Umbilical cord (tissue), 2 donors: ENCODE results near the gene UPK3BL2. TPM values are rescaled to one million over a fixed set of nuclear protein-coding genes. Genes with fewer than 3 reads are reported as not detected.
"Not testable (repeated sequence)": the region's sequence is repeated elsewhere in the genome, so short reads cannot be mapped to it uniquely, and the experiment has no call there.

ENCODE experiments used
- DNase-seq: peaks from one replicate; pipeline ENCODE4 v3.0.0-alpha.2; 2015; ENCODE audit warnings: low spot score
- total RNA-seq: library from RNA; depleted of rRNA; stranded (reverse); fragments of >200 nt; gene quantifications from one replicate; pipeline ENCODE4 v1.2.3, GENCODE V29; 2014; ENCODE audit warnings: low replicate concordance; ENCODE audit not compliant: insufficient read depth

Gene UPK3BL2
- total RNA-seq, 1 donor from 2014 or later, result 21.9 TPM

GRCh38 chr7:102531583-102531982 lies 11.9 kb downstream of the UPK3BL2 start:
- not testable (repeated sequence) for DNase-seq

- DNase-seq, result not testable (repeated sequence)
Observed at GRCh38 chr7:102527822-102528793, 15.4 kb downstream of the UPK3BL2 start.

- not testable (repeated sequence) for DNase-seq
Observed at GRCh38 chr7:102527182-102527581, 16.3 kb downstream of the UPK3BL2 start.

- not testable (repeated sequence) for DNase-seq
Observed at GRCh38 chr7:102524803-102525202, 18.7 kb downstream of the UPK3BL2 start.

GRCh38 chr7:102520797-102521196 lies 22.7 kb downstream of the UPK3BL2 start:
- DNase-seq, result not testable (repeated sequence)

DNA sequence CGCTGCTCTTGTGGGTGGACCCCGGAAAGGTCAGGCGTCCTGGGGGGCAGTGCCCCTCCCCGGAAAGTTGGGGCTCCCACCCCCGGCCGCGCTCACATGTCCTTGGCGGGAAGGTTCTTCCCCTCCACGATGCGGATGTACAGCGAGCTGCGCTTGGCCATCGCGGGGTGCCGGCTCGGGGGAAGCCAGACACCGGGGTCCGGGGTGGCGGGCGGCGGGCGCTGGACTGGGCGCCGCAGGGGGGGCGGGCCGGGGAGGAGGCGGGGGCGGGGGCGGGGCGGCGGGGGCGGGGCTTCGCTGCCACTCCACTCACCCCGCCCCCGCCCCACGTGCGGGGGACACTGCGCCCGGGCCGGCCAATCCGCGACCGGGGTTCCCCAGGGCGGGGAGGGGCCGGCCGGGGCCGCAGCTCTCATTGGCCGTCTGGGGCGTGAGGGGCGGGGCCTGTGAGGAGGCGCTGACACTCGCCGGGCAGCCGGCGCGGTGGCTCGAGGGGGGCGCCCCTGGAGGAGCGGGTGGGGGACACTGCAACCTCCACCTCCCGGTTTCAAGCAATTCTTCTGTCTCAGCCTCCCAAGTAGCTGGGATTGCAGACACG lies 25.8 kb downstream of the UPK3BL2 start, which contains the start of gene RASA4B:
RASA4B (minus strand) TSS at position 228 of the 598 bp plus-strand sequence; CDS start at position 161, 67 bp downstream.
- DNase-seq, result not testable (repeated sequence)

DNA sequence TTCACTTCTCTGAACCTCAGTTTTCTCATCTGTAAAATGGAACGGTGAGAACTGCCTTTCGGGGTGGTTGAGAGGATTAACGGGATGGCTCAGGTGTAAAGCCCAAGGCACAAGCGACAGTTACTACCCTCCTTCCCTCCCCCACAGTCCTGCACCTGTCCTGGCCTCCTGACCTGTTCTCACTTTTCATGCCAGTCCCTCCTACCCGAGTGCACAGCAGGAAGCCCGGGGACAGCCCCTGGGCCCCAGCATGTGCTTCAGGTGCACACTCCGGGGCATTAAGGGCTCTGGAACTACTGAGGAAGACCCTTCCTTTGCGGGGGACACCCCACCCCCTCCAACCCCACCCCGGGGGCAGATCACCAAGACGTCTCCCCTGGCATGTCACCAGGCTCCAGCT lies 26.5 kb downstream of the UPK3BL2 start:
- not testable (repeated sequence) for DNase-seq

- DNase-seq, result not testable (repeated sequence)
Observed at GRCh38 chr7:102515889-102516288, 27.6 kb downstream of the UPK3BL2 start.

- DNase-seq, result not testable (repeated sequence)
Observed at GRCh38 chr7:102514881-102515721, 28.4 kb downstream of the UPK3BL2 start.

DNA sequence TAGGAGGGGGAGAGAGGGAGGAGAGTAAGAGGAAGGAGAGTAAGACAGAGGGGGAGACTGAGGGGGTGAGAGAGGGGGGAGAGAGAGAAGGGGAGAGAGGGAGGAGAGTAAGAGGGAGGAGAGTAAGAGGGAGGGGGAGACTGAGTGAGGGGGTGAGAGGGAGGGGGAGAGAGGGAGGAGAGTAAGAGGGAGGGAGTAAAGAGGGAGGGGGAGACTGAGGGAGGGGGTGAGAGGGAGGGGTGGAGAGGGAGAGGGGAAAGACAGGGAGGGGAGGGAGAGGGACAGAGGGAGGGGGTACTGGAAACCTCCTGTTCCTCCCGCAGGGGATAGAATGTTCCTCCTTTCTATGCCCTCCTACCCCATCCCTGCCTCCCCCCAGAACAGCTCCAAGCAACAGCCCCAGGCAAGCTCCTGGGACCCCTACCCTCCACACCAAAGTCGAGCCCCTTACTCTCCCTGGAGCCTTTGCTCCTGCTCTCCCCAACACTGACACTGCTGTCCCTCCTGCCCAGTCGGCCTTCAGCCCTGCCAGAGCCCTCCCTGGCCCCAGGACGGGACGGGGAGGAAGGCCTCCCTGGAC lies 30.8 kb downstream of the UPK3BL2 start:
- peak; percentile 86 for DNase-seq

- not testable (repeated sequence) for DNase-seq
Observed at GRCh38 chr7:102511860-102512522, 31.5 kb downstream of the UPK3BL2 start.

- not testable (repeated sequence) for DNase-seq
Observed at GRCh38 chr7:102510575-102510974, 32.9 kb downstream of the UPK3BL2 start.

DNA sequence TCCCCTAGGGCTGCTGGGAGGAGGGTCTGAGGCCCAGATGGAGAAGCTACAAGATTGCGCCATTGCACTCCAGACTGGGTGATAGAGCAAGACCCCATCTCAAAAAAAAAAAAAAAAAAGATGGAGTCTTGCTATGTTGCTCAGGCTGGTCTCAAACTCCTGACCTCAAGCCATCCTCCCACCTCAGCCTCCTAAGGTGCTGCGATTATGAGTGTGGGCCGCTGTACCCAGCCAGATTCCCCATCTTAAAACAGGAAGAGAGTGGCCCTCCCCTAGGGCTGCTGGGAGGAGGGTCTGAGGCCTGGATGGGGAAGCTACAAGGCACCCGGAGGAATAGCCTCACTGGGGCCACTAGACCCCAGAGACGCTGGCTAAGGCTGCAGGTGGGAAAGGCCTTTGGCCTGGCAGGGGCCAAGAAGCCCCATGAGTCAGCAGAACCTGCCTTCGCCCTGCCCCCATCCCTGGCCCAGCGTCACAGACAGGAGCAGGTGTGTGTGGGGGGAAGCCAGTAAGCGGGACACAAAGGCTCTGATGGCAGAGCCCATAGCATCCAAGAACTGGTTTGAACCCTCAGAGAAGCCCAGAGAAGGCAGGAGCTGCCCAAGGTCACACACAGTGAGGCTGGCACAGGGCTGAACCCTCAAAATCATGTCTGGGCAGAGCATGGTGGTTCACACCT lies 35.9 kb downstream of the UPK3BL2 start:
- not testable (repeated sequence) for DNase-seq

DNA sequence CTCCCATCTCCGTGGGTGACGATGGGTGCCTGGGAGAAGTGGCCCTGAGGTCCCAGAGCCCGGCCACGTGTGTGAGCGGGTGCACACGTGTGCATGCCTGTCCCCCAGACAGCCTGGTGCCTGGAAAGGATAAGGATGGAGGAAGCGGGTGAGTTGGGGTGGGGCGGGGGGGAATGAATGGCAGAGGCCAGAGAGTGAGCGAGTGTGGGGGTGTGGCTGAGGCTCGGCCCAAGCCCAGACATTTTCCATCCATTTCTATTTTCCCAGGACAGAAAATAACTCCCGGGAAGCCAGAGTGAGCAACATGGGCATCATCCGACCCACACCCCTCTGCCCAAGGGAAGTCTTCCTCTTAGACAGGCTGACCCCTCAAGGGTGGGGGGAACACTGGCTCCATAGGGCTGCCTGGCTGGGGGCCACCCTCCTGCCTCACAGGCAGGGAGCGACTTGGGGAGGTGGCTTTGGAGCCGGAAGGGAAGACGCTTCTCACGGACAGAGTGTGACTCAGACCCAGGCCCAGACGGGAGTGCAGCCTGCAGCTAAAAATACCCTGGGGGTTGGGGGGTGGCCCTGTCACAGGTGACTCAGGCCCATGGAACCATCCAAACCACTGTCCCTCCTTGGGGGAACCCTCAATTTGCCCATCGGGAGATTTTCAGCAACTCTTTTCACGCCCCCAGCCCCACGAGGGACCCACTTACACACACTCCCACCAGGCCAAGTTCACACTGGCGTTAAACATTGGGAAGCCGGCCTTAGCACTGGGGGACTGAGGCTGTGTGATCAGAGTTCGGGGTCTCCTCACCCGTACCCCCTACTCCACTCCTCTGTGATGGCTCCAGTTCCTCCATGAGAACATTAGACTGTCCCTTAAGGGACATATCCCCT lies 38.0 kb downstream of the UPK3BL2 start:
- not testable (repeated sequence) for DNase-seq

- not testable (repeated sequence) for DNase-seq
Observed at GRCh38 chr7:102503141-102503540, 40.4 kb downstream of the UPK3BL2 start.

GRCh38 chr7:102498321-102498720 lies 45.2 kb downstream of the UPK3BL2 start:
- not testable (repeated sequence) for DNase-seq

DNA sequence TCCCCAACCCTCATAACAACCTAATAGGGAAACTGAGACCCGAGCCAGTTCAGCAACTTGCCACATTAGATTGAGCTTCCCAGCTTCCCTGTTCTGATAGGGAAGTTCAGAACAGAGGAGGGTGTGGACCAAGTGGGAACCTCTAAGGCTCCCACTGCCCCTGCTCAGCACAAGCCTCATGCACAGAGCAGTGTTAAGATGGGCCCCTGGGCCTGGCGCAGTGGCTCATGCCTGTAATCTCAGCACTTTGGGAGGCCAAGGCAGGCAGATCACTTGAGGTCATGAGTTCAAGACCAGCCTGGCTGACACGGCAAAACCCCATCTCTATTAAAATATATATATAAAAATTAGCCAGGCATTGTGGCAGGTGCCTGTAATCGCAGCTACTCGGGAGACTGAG lies 46.2 kb downstream of the UPK3BL2 start:
- not testable (repeated sequence) for DNase-seq

- not testable (repeated sequence) for DNase-seq
Observed at GRCh38 chr7:102496861-102497260, 46.6 kb downstream of the UPK3BL2 start.
